NCI-H2081 (cell line): ENCODE measurements around the gene DUSP19.
"Not testable (repeated sequence)": the region's sequence is repeated elsewhere in the genome, so short reads cannot be mapped to it uniquely, and the experiment has no call there.

Source experiments
- DNase-seq, 2 experiments: peaks; one replicate each; lab custom pipeline; 2025; lab: John Stamatoyannopoulos, UW

DUSP19 gene, protein sequence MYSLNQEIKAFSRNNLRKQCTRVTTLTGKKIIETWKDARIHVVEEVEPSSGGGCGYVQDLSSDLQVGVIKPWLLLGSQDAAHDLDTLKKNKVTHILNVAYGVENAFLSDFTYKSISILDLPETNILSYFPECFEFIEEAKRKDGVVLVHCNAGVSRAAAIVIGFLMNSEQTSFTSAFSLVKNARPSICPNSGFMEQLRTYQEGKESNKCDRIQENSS

DNA sequence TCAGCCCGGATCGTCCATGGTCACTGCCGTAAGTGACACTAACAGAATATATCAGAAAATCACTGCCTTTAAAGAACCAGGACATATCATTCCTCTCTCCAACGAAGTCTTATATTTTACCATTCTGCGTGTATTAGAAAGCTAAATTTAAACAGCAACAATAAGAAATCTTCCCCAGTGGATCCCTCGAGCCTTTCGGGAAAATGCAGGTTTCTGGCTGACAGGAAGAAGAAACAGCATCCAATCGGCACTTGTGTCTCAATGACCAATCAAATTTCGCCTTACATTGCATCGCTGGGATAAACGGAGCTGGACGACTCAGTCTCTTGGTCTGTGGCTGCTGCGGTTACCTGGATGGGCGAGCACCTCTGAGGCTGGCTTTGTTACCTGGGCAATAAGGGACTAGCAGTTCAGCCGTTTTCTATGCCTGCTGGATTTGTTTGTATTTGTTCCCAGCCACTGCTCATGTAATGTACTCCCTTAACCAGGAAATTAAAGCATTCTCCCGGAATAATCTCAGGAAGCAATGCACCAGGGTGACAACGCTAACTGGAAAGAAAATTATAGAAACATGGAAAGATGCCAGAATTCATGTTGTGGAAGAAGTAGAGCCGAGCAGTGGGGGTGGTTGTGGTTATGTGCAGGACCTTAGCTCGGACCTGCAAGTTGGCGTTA lies at the start of gene DUSP19:
DUSP19 (plus strand) TSS at position 284 of the 675 bp plus-strand sequence; CDS start at position 471, 187 bp downstream.
- peak; percentile 91 to 98 for DNase-seq

DNA sequence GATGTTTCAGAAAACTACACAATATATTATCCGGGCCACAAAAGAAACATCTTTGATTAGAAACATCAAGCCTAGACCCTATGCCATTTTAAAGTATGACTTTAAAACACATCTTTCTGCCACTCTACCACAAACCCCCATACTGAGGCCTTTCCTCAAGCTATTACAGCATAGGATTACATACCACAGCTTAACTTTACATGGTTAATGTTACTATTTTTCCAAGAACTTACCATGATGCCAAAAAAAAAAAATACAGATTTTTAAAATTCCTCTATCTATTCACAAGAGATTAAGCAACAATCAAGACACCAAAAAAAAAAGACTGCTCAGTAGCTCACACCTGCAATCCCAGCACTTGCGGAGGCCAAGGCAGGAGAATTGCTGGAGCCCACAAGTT lies 49.3 kb upstream of the DUSP19 start:
- no peak for DNase-seq

DNA sequence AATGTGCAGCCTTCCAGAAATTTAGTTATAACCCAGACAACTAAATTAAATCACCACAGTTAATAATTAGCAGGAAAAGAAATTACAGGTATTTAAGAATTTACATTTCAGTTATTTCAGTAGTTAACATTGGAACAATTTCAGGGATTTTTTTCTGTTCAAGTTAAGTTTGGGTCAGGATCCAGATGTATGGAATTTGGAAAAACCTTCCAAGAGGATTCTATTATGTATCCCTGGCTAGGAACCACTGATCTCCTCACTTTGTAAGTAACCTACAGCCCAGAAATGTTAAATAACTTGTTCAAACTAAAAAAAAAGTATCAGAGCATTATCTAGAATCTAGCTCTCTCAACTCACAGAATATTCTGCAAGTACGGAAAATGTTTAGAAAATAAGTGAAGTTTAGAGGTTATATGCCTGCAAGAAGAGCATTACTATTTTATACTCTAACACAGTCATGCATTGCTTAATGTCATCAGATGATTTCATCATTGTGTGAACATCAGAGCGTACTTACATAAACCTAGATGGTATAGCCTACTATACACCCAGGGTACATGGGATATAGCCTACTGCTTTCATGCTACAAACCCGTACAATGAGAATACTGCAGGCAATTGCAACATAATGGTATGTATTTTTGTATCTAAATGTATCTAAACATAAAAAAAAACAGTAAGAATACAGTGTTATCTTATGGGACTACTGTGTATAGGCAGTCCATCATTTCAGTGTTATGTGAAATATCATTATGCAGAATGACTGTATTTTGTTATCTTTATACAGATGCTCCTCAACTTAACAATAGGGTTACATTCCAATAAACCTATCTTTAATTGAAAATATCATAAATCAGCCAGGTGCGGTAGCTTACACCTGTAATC lies 46.4 kb upstream of the DUSP19 start:
- DNase-seq = no peak

DNA sequence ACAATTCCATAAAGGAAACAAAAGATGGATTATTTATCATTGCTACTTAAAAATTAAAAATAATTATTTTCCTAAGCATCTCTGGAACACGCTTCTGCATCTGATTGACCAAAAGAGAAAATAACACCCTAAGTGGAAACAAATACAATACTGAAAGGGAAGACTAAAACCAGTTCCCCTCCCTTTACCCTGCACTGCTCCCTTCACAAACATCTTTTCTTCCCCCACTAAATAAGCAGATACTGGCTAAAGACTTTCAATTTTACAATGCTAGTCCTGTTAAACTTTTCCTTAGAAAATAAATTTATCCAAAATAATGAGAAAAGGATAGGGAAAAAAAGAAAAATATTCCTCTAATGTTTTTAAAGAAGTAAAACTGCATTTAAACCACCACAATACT lies 44.6 kb upstream of the DUSP19 start:
- DNase-seq = no peak

DNA sequence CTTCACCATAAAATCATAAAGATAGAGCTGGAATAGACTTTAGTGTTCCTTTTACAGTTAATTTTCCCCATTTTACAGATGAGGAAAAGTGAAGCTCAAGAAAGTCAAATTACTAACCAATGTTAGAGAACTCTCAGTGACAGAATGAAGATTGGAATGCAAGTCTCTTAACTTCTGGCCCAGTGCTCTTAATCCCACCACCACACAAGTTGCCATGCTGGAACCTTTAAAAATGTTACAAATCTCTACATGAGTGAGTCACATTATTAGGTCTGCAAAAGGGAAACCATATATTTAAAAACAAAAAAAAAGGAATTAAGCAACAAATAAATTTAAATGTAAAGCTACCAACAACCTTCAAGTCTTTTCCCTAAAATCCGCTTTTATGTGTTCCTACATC lies 43.7 kb upstream of the DUSP19 start:
- no peak for DNase-seq

DNA sequence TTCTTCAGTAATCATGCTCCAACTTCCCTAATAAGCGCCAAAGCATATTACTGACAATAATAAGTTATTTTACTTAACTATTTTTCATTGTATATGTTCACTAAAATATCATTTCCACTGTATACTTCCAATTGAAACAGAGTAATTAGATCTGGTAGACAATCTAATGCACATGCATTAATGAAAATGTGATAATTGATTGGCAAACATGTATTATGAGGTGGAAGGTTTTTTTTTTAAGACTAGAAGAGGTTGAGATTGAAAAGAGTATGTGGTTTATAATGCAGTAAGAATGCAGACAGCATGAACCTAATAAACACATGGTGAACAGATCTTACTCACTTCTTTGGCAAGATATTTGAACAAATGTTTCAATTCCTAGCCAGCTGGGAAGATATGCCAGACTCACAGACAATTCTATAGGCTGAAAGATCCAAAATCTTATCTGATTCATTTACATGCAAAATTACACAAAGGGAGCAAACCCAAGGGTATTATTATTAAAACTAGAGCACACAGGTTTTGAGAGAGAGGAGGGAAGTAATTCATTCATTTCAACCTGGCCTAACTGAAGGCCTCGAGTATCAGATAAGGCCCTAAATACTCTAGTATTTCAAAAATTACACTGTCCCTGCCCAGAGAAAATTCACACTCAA lies 43.1 kb upstream of the DUSP19 start:
- DNase-seq = no peak

DNA sequence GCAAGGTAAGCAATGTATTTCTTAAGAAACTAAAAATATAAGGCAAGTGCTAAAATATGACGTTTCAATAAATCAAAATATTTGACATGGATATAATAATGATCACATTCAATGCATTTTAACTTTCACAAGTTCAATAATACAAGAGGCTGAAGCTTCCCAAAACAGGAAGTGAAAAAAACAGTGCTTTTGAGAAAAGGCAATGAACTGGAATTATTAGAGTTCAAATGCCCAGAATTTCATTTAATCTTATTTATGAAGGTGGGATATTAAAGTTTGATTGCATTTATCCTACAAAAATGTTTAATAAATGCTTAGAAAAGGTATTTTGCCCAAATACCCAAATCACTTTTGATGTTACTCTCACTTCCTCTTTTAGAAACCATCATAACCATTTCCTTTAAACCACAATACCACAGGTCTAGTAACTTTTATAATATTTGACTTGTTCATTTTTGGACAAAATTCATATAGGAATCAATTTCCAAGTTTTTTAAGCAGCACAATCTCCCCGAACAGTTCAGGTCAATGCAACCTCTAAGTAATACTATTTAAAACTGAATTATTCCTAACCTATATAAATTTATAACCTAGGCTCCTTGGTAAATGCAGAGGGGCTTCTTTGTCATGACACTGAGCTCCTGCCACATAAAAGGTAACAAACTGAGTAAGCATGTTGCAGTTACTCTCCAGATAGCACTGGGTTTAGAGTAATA lies 42.4 kb upstream of the DUSP19 start:
- DNase-seq = no peak

DNA sequence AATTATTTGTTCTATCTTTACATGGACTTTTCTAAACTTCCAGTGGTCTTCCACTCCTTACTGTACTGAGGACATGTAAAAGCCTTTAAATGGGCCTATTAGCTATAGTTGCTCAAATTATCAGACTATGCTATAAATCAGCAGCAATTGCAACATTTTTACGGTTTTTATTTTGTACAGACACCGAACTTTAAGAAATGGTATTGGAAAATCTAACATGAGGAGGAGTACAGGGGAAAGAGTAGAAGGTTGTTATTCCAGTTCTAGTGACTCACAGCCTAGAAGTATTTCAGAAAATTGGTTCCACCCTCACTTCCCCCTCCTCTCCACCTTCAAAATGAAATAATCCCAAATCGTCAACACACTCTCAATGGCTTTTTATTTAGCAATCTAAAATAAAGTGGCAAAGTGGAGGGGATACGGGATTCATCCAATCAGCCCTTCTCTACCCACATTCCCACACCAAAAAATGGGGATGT lies 41.4 kb upstream of the DUSP19 start:
- DNase-seq = no peak

DNA sequence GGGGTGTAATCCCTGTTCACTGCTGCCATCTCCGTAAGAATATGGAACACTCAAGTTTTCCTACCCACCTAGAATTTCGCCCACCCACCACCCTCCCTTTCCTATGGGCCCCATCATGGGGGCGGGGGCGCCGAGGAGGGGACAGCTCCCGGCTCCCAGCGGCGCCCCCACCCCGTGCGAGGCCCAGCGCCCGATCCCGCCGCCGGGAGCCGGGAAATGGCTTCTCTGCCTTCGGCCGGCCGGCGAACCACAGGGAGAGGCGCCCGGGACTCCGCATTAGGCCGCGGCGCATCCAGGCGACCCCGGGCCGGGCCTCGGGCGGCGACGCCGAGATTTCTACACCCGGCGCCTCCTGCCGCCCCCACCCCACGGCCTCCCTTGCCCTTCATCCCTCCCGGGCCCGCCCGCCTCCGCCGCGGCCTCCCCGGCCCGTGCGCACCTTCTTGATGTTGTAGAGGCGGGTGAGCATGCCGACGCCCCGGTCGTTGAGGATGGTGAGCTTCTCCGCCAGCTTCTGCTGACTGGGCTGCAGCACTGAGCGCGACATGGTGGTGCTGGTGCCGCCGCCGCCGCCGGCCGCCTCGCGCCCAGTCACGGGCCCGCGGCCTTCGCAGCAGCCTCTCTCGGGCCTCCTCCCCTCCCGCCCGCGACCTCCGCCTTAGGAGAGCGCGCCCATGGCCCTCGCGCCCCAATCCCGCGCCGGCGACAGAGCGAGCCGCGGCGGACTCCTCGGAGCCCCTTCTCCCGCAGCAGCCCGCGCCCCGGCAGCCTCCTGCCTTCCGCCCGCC lies 40.8 kb upstream of the DUSP19 start:
- peak; percentile 13 to 47 for DNase-seq

DNA sequence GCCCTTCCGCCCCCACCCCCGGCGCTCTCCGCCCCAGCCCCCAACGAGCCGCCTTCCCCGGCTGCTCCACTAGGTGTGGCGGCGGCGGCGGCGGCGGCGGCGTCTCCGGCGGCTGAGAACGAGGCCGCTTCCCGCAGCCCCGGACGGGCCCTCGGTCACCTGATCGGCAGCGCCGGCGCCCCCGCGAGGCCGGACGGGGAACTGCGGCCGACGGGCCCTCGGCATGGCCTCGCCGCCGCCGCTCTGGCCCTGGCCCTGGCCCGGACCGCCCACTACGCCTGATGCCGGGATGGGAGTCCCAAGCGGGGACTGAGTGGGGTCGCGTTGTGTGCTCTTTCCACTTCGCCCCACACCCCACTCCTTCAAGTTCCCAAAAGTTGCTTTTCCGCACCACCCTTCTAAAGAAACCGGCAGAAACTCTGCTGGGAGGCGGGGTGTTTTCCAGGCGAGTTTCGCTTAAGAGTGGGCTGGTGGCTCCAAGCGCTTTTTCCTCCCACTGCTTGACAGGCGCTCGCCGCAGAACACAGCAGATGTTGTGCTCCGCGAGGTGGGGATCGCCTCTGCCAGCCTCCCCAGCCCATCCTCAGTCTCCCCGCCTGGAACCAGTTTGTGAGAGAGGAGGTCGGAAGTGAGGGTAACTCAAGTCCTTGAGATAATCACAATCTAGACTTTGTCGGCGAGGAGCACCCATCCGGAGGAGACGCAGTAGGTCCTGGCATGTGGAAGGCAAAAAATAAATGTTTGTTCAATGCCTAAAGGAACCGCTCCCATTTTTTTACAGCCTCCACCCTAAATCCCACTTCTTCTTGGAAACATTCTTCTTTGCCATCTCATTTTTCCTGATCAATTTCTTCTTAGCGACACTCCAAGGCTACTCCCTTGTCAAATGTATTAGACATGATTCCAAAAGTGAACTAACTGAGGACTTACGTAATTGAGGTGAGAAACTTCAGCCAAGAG lies 39.9 kb upstream of the DUSP19 start, which contains the start of gene NCKAP1:
NCKAP1 (minus strand) TSS at position 117 of the 960 bp plus-strand sequence. CDS start 358 bp downstream, outside the sequence.
- DNase-seq = peak; percentile 86

DNA sequence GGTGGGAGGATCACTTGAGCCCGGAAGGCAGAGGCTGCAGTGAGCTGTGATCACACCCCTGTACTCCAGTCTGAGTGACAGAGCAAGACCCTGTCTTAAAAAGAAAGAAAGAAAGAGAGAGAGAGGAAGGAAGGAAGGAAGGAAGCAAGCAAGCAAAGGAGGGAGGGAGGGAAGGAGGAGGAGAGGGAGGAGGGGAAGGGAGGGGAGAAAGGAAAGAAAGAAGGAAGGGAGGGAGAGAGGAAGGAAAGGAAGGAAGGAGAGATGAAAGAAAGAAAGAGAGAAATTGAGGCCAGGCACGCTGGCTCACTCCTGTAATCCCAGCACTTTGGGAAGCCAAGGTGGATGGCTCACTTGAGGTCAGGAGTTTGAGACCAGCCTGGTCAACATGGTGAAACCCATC lies 37.9 kb upstream of the DUSP19 start:
- DNase-seq = no peak

DNA sequence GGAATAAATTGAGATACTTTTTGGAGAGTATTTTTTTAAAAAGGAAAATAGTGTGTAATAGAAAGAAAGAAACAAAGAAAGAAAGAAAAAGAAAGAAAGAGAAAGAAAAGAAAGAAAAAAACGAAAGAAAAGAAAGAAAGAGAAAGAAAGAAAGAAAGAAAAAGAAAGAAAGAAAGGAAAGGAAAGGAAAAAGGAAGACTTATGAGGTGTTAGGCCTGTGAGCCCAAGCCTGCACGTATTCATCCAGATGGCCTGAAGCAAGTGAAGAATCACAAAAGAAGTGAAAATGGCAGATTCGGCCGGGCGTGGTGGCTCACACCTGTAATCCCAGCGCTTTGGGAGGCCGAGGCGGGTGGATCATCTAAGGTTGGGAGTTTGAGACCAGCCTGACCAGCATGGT lies 35.0 kb upstream of the DUSP19 start:
- DNase-seq = not testable (repeated sequence)

DNA sequence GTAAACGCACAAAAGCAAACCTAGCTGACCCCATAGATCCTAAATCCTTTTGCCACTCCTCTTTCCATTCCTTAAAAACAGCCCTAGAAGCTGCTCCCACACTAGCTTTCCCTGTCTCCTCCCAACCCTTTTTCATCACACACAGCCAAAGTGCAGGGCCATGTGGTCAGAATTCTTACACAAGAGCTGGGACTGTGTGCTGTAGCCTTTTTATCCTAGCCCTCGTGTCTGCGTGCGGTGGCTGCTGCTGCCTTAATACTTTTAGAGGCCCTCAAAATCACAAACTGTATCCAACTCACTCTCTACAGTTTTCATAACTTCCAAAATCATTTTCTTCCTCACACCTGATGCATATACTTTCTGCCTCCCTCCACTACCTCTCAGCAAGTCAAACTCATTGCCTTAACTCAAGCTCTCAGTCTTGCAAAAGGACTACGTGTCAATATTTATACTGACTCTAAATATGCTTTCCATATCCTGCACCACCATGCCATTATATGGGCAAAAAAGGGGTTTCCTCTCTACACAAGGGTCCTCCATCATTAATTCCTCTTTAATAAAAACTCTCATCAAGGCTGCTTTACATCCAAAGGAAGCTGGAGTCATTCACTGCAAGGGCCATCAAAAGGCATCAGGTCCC lies 30.9 kb upstream of the DUSP19 start:
- not testable (repeated sequence) for DNase-seq

DNA sequence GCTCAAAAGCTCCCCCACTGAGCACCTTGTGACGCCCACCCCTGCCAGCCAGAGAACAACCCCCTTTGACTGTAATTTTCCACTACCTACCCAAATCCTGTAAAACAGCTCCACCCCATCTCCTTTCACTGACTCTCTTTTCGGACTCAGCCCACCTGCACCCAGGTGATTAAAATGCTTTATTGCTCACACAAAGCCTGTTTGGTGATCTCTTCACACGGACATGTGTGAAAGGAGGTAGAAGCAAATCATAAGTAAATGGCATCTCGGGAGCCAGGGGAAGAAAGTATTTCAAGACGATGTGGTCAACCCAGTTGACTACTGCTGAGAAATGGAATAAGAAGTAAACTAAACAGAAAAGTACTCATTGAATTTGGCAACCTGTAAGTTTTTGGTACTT lies 29.1 kb upstream of the DUSP19 start:
- no peak for DNase-seq

DNA sequence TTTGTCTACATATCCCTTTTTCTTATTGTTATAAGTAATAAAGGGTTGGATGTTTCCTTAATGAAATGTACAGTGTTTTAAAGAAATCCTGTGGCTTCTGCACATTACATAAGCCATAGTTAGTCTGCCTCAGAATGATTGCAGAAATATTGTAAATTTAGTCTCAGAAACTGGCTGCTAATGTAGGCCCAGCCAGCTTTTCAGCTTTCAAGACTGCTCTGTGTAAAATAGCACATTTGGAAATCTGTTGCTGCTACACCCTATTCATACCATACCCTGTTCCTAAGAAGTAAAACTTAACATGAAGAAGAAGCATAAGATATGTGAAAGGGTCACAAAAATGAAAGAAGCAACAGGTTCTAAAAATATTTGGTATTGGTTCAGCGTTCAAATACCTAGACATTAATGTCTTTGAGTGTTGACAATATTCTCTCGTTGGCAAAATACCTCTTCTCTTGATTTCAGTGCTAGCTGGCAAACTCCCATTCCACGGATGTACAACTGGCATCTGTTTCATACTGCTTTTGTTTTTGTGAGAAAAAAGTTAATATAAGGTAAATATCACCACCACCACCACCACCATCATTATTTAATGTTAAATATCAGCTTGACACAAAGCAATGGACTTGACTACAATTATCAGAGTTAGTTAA lies 21.1 kb upstream of the DUSP19 start:
- DNase-seq = no peak

DNA sequence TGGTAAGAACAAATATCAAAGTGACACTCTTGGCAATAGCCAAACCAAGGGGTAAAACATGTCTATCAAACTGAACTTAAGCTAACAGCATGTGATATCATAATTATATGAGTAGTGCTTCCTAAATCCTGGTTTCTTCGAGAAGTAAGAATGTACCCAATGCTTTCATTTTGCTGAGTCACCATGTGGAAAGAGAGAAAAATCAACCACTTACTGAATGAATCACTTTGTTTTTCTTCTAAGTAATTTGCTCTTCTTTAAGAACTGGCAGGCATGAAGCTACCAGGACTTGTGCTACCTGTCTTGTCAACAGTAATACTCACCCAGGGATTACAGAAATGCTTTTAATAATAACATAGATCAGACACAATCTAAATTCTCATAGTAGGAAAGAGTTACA lies 19.0 kb upstream of the DUSP19 start:
- DNase-seq = no peak

DNA sequence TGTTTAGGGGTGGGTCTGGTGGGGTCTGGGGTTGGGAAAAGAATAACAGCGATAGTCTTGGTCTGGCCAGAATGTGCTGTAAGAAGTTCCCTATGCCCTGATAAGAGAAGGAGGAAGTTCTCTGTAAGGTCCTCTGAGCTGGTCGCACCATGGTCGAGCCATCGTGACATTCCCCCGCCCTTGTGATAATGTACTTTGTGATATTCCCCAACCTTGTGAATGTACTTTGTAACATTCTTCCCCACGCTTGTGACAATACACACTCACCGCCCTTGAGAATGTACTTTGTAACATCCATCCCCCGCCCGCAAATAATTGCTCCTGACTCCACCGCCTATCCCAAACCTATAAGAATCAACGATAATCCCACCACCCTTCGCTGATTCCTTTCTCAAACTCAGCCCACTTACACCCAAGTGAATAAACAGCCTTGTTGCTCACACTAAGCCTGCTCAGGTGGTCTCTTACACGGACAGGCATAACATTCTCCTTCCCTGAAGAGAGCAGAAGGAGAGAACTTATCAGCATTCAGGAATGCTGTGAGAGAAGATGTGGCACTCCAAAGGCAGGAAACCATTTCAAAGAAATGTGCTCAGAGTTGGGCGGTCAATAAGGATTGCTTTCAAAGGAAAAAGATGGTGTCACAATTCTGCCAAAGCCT lies 17.8 kb upstream of the DUSP19 start:
- DNase-seq = no peak

DNA sequence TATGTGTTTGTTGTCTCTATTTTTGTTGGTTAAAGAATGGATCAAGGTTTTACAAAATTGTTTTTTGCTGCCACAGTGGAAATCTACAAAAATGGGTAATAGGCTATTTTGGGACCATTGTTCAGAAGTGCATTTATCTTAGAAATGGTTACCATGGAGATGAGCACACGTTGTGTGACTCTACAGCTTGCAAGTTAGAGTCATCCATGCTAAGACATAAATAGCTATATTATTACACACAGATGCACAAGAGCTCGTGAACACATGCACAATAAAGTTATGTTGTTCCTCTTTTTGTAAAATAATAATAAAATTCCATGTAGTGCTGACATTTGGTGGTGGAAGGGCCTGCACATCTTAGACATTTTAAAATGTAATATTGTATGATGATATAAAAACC lies 15.5 kb upstream of the DUSP19 start:
- DNase-seq = no peak
